ENCODE measurements around the gene S100A14. TPM values are rescaled to one million over a fixed set of nuclear protein-coding genes. Genes with fewer than 3 reads are reported as not detected.

S100A14 gene
- total RNA-seq, 1 donor: 0.18 TPM

DNA sequence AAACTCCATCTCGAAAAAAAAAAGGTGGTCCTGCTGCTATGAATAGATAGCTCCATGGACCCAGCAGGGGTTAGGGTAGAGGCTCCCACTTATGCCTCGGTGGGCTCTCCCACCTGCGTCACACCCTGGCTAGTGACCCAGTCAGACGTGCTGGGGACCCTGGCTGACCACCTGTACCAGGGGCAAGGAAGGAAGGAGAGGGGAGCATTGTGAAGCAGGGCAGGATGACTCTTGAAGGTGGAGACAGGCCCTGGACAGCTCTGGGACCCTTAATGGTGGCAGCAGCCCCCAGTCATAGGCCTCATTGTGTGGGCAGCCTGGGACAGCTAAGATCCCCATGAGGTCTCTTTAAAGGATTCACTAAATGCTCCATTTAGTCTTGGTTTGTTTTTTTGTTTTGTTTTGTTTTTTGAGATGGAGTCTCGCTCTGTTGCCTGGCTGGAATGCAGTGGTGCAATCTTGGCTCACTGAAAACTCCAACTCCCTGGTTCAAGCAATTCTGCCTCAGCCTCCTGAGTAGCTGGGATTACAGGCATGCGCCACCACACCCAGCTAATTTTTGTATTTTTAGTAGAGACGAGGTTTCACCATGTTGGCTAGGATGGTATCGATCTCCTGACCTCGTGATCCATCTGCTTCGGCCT, 32.0 kb upstream of the S100A14 start:
- no peak for TF ChIP-seq CTCF (IDR thresholded peaks at IDR 0.05; ENCODE audit: insufficient read depth, low read length)
- H3K4me3 ChIP-seq (ENCODE audit: low read depth, low read length): no peak overlapping the region
- DNase-seq (ENCODE audit: low read depth): no peak

GRCh38 chr1:153647346-153647714, 31.2 kb upstream of the S100A14 start:
- H3K4me3 ChIP-seq (ENCODE audit: low read depth, low read length): no peak overlapping the region
- TF ChIP-seq CTCF (IDR thresholded peaks at IDR 0.05; ENCODE audit: insufficient read depth, low read length): no peak
- DNase-seq (ENCODE audit: low read depth): no peak

GRCh38 chr1:153646672-153647345, 30.7 kb upstream of the S100A14 start:
- no peak for TF ChIP-seq CTCF (IDR thresholded peaks at IDR 0.05; ENCODE audit: insufficient read depth, low read length)
- no peak overlapping the region for H3K4me3 ChIP-seq (ENCODE audit: low read depth, low read length)
- no peak for DNase-seq (ENCODE audit: low read depth)

DNA sequence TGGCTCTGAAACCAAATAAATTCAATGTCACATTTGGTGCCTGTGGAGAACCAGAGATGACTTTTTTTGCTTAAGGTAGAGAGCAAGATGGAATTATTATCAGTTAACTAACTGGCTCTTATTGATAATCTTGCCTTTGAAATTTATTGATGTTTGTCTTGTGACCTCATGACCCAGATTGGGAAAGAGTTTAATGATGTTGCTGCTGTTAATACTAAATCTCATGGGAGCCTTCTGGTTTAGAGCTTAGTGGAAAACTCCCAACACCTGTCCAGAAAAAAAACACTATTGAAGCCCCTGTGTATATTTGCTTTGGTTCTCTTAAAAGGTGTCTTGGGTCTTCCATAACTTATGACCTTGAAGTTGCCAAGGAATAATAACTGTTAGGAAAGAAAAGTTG, 27.7 kb upstream of the S100A14 start:
- H3K4me3 ChIP-seq (ENCODE audit: low read depth, low read length): no peak overlapping the region
- DNase-seq (ENCODE audit: low read depth): no peak
- TF ChIP-seq CTCF (IDR thresholded peaks at IDR 0.05; ENCODE audit: insufficient read depth, low read length): no peak

- no peak overlapping the region for H3K4me3 ChIP-seq (ENCODE audit: low read depth, low read length)
- no peak for TF ChIP-seq CTCF (IDR thresholded peaks at IDR 0.05; ENCODE audit: insufficient read depth, low read length)
- DNase-seq (ENCODE audit: low read depth): no peak
Observed at GRCh38 chr1:153643100-153643499, 27.0 kb upstream of the S100A14 start.

- no peak for DNase-seq (ENCODE audit: low read depth)
- no peak overlapping the region for H3K4me3 ChIP-seq (ENCODE audit: low read depth, low read length)
- TF ChIP-seq CTCF (IDR thresholded peaks at IDR 0.05; ENCODE audit: insufficient read depth, low read length): no peak
Observed at GRCh38 chr1:153642161-153642560, 26.0 kb upstream of the S100A14 start.
